SK-N-SH (cell line): ENCODE results near the gene BRINP2. TPM values are rescaled to one million over a fixed set of nuclear protein-coding genes. Genes with fewer than 3 reads are reported as not detected.

Experiments
- CTCF ChIA-PET: fragments of 300-600, 350-600 bp; formaldehyde crosslinking; extraction: SDS; loops from one replicate; lab custom pipeline; 2021; lab: Yijun Ruan, JAX
- POLR2A ChIA-PET: fragments of 350-600 bp; sonication (Branson Sonifier 250); formaldehyde crosslinking; extraction: SDS; loops from one replicate; lab custom pipeline; 2020; ENCODE audit warnings: antibody characterized with exemption, inconsistent platforms; lab: Yijun Ruan, JAX
- DNase-seq: peaks from one replicate; pipeline ENCODE4 v3.0.0; 2012
- H2AFZ ChIP-seq: fragments of 200-600 bp; sonication (generic); 2 replicates; pipeline ENCODE4 v1.8.1; 2016; ENCODE audit warnings: antibody characterized with exemption, mild to moderate bottlenecking, low read depth
- H3F3A ChIP-seq: fragments of 200-600 bp; sonication (generic); replicated peaks from 2 replicates; pipeline ENCODE3; 2016; ENCODE audit warnings: antibody characterized with exemption, mild to moderate bottlenecking; ENCODE audit not compliant: insufficient read depth
- H3K27ac ChIP-seq, 2 experiments: fragments of 200-500 bp in 1 of 2; fragments of 200-600 bp in 1 of 2; sonication (Bioruptor generic) in 1 of 2; sonication (generic), shearing (Covaris generic) in 1 of 2; 2 replicates each; pipeline versions ENCODE4 v1.5.1 to v1.6.1; 2014 to 2016; ENCODE audit warnings: low read depth in 2 of 2, inconsistent platforms in 1 of 2, low read length in 1 of 2, mild to moderate bottlenecking in 1 of 2, mixed read lengths in 1 of 2
- H3K27me3 ChIP-seq: fragments of 200-600 bp; sonication (generic), shearing (Covaris generic); 2 replicates; pipeline ENCODE4 v1.6.1; 2016; ENCODE audit warnings: mixed run types; ENCODE audit not compliant: insufficient read depth
- H3K36me3 ChIP-seq, 2 experiments: fragments of 200-500 bp in 1 of 2; fragments of 200-600 bp in 1 of 2; sonication (Bioruptor generic) in 1 of 2; sonication (generic) in 1 of 2; replicated peaks in 1 of 2; 2 replicates each; pipeline versions ENCODE3 to v1.5.1; 2014 to 2016; ENCODE audit warnings: low read length in 1 of 2, mild to moderate bottlenecking in 1 of 2; ENCODE audit not compliant: insufficient read depth in 2 of 2, control insufficient read depth in 1 of 2
- H3K4me1 ChIP-seq, 2 experiments: fragments of 200-500 bp in 1 of 2; fragments of 200-600 bp in 1 of 2; sonication (Bioruptor generic) in 1 of 2; sonication (generic), shearing (Covaris generic) in 1 of 2; 2 replicates each; pipeline versions ENCODE4 v1.5.1 to v1.6.1; 2014 to 2016; ENCODE audit warnings: low read depth in 1 of 2, low read length in 1 of 2, mixed run types in 1 of 2; ENCODE audit not compliant: insufficient read depth in 2 of 2, control insufficient read depth in 1 of 2
- H3K4me2 ChIP-seq: fragments of 200-600 bp; sonication (generic), shearing (Covaris generic); 2 replicates; pipeline ENCODE4 v1.6.1; 2017; ENCODE audit warnings: mixed run types
- H3K4me3 ChIP-seq, 2 experiments: fragments of 200-500 bp in 1 of 2; fragments of 200-600 bp in 1 of 2; sonication (Bioruptor generic) in 1 of 2; sonication (generic), shearing (Covaris generic) in 1 of 2; 2 replicates each; pipeline versions ENCODE4 v1.5.1 to v1.8.1; 2014 to 2016; ENCODE audit warnings: low read depth in 2 of 2, inconsistent platforms in 1 of 2, low read length in 1 of 2, mild to moderate bottlenecking in 1 of 2, mixed read lengths in 1 of 2, moderate library complexity in 1 of 2
- H3K79me2 ChIP-seq: fragments of 200-600 bp; sonication (generic); 2 replicates; pipeline ENCODE4 v1.8.1; 2017; ENCODE audit warnings: mild to moderate bottlenecking; ENCODE audit not compliant: insufficient read depth
- H3K9ac ChIP-seq: fragments of 200-600 bp; sonication (generic); 2 replicates; pipeline ENCODE4 v1.6.1; 2017; ENCODE audit warnings: mixed run types
- H3K9me2 ChIP-seq: fragments of 200-600 bp; sonication (generic); 2 replicates; pipeline ENCODE4 v1.6.1; 2017; ENCODE audit warnings: mixed run types
- H3K9me3 ChIP-seq: fragments of 200-600 bp; sonication (generic); 2 replicates; pipeline ENCODE4 v1.6.1; 2017; ENCODE audit warnings: mixed run types, mild to moderate bottlenecking, moderate library complexity
- H4K20me1 ChIP-seq: fragments of 200-600 bp; sonication (generic); 2 replicates; pipeline ENCODE4 v1.6.1; 2017; ENCODE audit warnings: mild to moderate bottlenecking, mixed run types; ENCODE audit not compliant: insufficient read depth
- CHD2 ChIP-seq: fragments of 150-350 bp; IDR thresholded peaks from 2 replicates; pipeline ENCODE4 v1.6.1; 2018; ENCODE audit warnings: low read length; ENCODE audit not compliant: partially characterized antibody
- ELF1 ChIP-seq: IDR thresholded peaks from 2 replicates; pipeline ENCODE4 v1.4.0; 2012
- EP300 ChIP-seq, 2 experiments: IDR thresholded peaks; 2 replicates each; pipeline versions ENCODE4 v1.4.0 to v1.6.1; 2012; ENCODE audit warnings: borderline replicate concordance in 1 of 2, low read depth in 1 of 2, low read length in 1 of 2
- EZH2phosphoT487 ChIP-seq: fragments of 200-600 bp; sonication (generic); IDR thresholded peaks from 2 replicates; pipeline ENCODE4 v1.6.1; 2017; ENCODE audit warnings: low read depth, mixed run types, mild to moderate bottlenecking, antibody characterized with exemption, moderate library complexity, borderline replicate concordance
- FOSL2 ChIP-seq: IDR thresholded peaks from 2 replicates; pipeline ENCODE4 v1.4.0; 2012; ENCODE audit warnings: low read depth, mild to moderate bottlenecking, moderate library complexity, borderline replicate concordance
- IRF3 ChIP-seq: fragments of 150-350 bp; IDR thresholded peaks from 2 replicates; pipeline ENCODE4 v1.6.1; 2016; ENCODE audit warnings: mild to moderate bottlenecking, low read depth, low read length
- JUND ChIP-seq: IDR thresholded peaks from 2 replicates; pipeline ENCODE4 v1.4.0; 2012
- MAX ChIP-seq: IDR thresholded peaks from 2 replicates; pipeline ENCODE4 v1.4.0; 2012; ENCODE audit warnings: low read depth
- MXI1 ChIP-seq: IDR thresholded peaks from 2 replicates; pipeline ENCODE4 v1.6.1; 2012; ENCODE audit warnings: mild to moderate bottlenecking, low read depth, low read length, improper control_type of control experiment
- NFIC ChIP-seq: IDR thresholded peaks from 2 replicates; pipeline ENCODE4 v1.4.0; 2012; ENCODE audit warnings: borderline replicate concordance
- PBX3 ChIP-seq: IDR thresholded peaks from 2 replicates; pipeline ENCODE4; 2012
- RCOR1 ChIP-seq: fragments of 150-350 bp; IDR thresholded peaks from 2 replicates; pipeline ENCODE4 v1.6.1; 2017; ENCODE audit warnings: antibody characterized with exemption, low read length
- REST ChIP-seq: IDR thresholded peaks from 2 replicates; pipeline ENCODE4 v1.6.1; 2012; ENCODE audit warnings: mild to moderate bottlenecking, low read depth, low read length, moderate library complexity
- RXRA ChIP-seq: IDR thresholded peaks from 2 replicates; pipeline ENCODE4 v1.4.0; 2012; ENCODE audit warnings: low read depth, mild to moderate bottlenecking, borderline replicate concordance
- SIN3A ChIP-seq: IDR thresholded peaks from 2 replicates; pipeline ENCODE4 v1.6.1; 2012; ENCODE audit warnings: low read depth, mild to moderate bottlenecking, low read length, moderate library complexity, borderline replicate concordance
- SMC3 ChIP-seq: IDR thresholded peaks from 2 replicates; pipeline ENCODE4 v1.6.1; 2012; ENCODE audit warnings: low read depth, low read length, improper control_type of control experiment
- TAF1 ChIP-seq: IDR thresholded peaks from 2 replicates; pipeline ENCODE4 v1.6.1; 2012; ENCODE audit warnings: low read depth, mild to moderate bottlenecking, low read length, moderate library complexity, borderline replicate concordance
- TEAD4 ChIP-seq: IDR thresholded peaks from 2 replicates; pipeline ENCODE4 v1.4.0; 2012; ENCODE audit warnings: mild to moderate bottlenecking, borderline replicate concordance; ENCODE audit not compliant: insufficient read depth
- USF1 ChIP-seq: IDR thresholded peaks from 2 replicates; pipeline ENCODE4 v1.4.0; 2012; ENCODE audit warnings: low read depth, borderline replicate concordance
- ZBTB33 ChIP-seq: IDR thresholded peaks from 2 replicates; pipeline ENCODE4 v1.4.0; 2012; ENCODE audit warnings: low read depth, borderline replicate concordance
- WGBS: methylation state at CpG from one replicate; pipeline ENCODE4 v1.1.6; 2017; ENCODE audit warnings: low lambda C conversion rate; 5-methylcytosine and 5-hydroxymethylcytosine counted together
- polyA plus RNA-seq, 3 experiments: library from polyadenylated mRNA; depleted of rRNA; stranded (reverse); fragments of >200 nt; gene quantifications; 2 replicates each; pipeline ENCODE4 v1.2.3, GENCODE V29; 2012

BRINP2 gene
- polyA plus RNA-seq, 1 of the 3 experiments (the other 2 are of a cell fraction): 0.12 TPM

- Histone ChIP-seq H3K4me1 (peaks cover 0 to 33% of the 10 kb centered on the region in 2 experiments; a peak in 2 of 4 replicates), H3K9me2 (no peaks in the 10 kb centered on the region), H2AFZ (no peak overlapping the region; the same call in 1 of the 2 replicates), H3K36me3 (no peaks in the 10 kb centered on the region), H3F3A (no peaks in the 10 kb centered on the region), H3K9me3 (no peaks in the 10 kb centered on the region), H3K27me3 (peaks cover 8% of the 10 kb centered on the region; the same call in 1 of the 2 replicates), H3K79me2 (no peaks in the 10 kb centered on the region), H3K4me3 (peak overlapping the region; percentile 37 to 54), H3K27ac (peak overlapping the region in 1 of 2 experiments; percentile 88; a peak in 2 of 4 replicates), H4K20me1 (no peaks in the 10 kb centered on the region), H3K9ac (no peak overlapping the region), H3K4me2 (peak overlapping the region; percentile 74)
- WGBS: 81% methylated on average over 13 of the region's 13 CpGs
- TF ChIP-seq NFIC (no peak), MXI1 (no peak), IRF3 (no peak), EP300 (IDR thresholded peaks at IDR 0.05; ENCODE audit: borderline replicate concordance in 1 of 2, low read depth in 1 of 2, low read length in 1 of 2) (no peak), ELF1 (no peak), EZH2phosphoT487 (no peak), RXRA (no peak), TEAD4 (no peak), USF1 (no peak), MAX (no peak), SMC3 (no peak), PBX3 (no peak), FOSL2 (no peak), CHD2 (no peak), TAF1 (no peak), SIN3A (no peak), ZBTB33 (no peak), REST (no peak), JUND (no peak), RCOR1 (no peak)
- ChIA-PET CTCF (interaction anchor here (0.7 to 5.3 kb wide), 46 partner anchors 9 to 765 kb away, joined by 3 to 131 read pairs (median 5); partner anchors contain the start of genes ASTN1 and BRINP2), POLR2A (interaction anchor here (1.3 kb wide), 1 partner anchor 17 kb away, joined by 4 read pairs; the partner anchor contains the start of gene ASTN1)
- DNase-seq: peak; percentile 51
These were observed 10.5 kb downstream of the BRINP2 start for GRCh38 chr1:177181280-177181630.
